B cell (primary cell): ENCODE results near the gene SLAMF9. TPM values are rescaled to one million over a fixed set of nuclear protein-coding genes. Genes with fewer than 3 reads are reported as not detected.

Experiments
- ATAC-seq: fragments of 200-7000 bp; cut with Tn5 transposase; one replicate; pipeline ENCODE4 v1.10.0; 2021; ENCODE audit warnings: low read depth, mild to moderate bottlenecking, moderate number of reproducible peaks, moderate library complexity
- CTCF ChIA-PET: fragments of 350-600 bp; sonication (Branson Sonifier 250); formaldehyde crosslinking; loops from one replicate; lab custom pipeline; 2021; ENCODE audit warnings: antibody characterized with exemption, inconsistent platforms; lab: Charles Lee
- POLR2A ChIA-PET: fragments of 350-600 bp; sonication (Branson Sonifier 250); formaldehyde crosslinking; loops from one replicate; lab custom pipeline; 2021; ENCODE audit warnings: antibody characterized with exemption; lab: Charles Lee
- DNase-seq: peaks from one replicate; pipeline ENCODE4 v3.0.0; 2013
- H2AFZ ChIP-seq: 2 replicates; pipeline ENCODE4 v1.6.1; 2012; ENCODE audit warnings: mild to moderate bottlenecking, low read depth, low read length; ENCODE audit not compliant: insufficient read depth, poor library complexity, severe bottlenecking
- H3K27ac ChIP-seq, 2 donors: 1 replicate in 1 of 2; 2 replicates in 1 of 2; pipeline ENCODE4 v1.5.1; 2012 to 2013; ENCODE audit warnings: low read length in 2 of 2, mild to moderate bottlenecking in 2 of 2, moderate library complexity in 1 of 2
- H3K27me3 ChIP-seq, 4 experiments: fragments of 200-600 bp in 1 of 4; sonication (generic) in 1 of 4; replicated peaks in 1 of 4; 1 replicate in 2 of 4; 2 replicates in 2 of 4; pipeline versions ENCODE4 v1.6.1 to v1.7.0; 2013 to 2016; ENCODE audit warnings: low read length in 3 of 4, mild to moderate bottlenecking in 2 of 4, mixed read lengths in 1 of 4, moderate library complexity in 1 of 4; ENCODE audit not compliant: insufficient read depth in 4 of 4, control insufficient read depth in 3 of 4; ENCODE audit errors: control extremely low read depth in 1 of 4
- H3K36me3 ChIP-seq, 2 experiments: replicated peaks in 1 of 2; 1 replicate in 1 of 2; 2 replicates in 1 of 2; pipeline versions ENCODE4 v1.6.1 to v1.7.1; 2013; ENCODE audit warnings: low read length in 1 of 2; ENCODE audit not compliant: insufficient read depth in 2 of 2, control insufficient read depth in 1 of 2; ENCODE audit errors: control extremely low read depth in 1 of 2, extremely low read depth in 1 of 2
- H3K4me1 ChIP-seq, 2 donors: fragments of 200-600 bp in 1 of 2; sonication (generic) in 1 of 2; 1 replicate in 1 of 2; 2 replicates in 1 of 2; pipeline versions ENCODE4 v1.5.1 to v1.6.1; 2013 to 2017; ENCODE audit warnings: low read length in 2 of 2; ENCODE audit not compliant: control insufficient read depth in 2 of 2, insufficient read depth in 2 of 2
- H3K4me2 ChIP-seq: replicated peaks from 2 replicates; pipeline ENCODE3; 2012; ENCODE audit warnings: mild to moderate bottlenecking, low read depth, low read length; ENCODE audit not compliant: poor library complexity, severe bottlenecking
- H3K4me3 ChIP-seq, 5 experiments: fragments of 200-600 bp in 1 of 5; sonication (generic) in 1 of 5; 1 replicate in 3 of 5; 2 replicates in 2 of 5; pipeline versions ENCODE4 v1.5.1 to v1.7.0; 2011 to 2016; ENCODE audit warnings: low read length in 4 of 5, mild to moderate bottlenecking in 4 of 5, low read depth in 2 of 5, control low read depth in 1 of 5, moderate library complexity in 1 of 5; ENCODE audit not compliant: insufficient read depth in 1 of 5; ENCODE audit errors: control extremely low read depth in 1 of 5, extremely low read depth in 1 of 5
- H3K79me2 ChIP-seq: fragments of 200-600 bp; sonication (generic); one replicate; pipeline ENCODE4 v1.6.0; 2016; ENCODE audit warnings: low read length; ENCODE audit not compliant: control insufficient read depth, insufficient read depth
- H3K9ac ChIP-seq: fragments of 200-600 bp; sonication (generic); 2 replicates; pipeline ENCODE4 v1.6.1; 2017; ENCODE audit warnings: mild to moderate bottlenecking, low read length, moderate library complexity
- H3K9me3 ChIP-seq, 3 donors: one replicate each; pipeline versions ENCODE4 v1.6.1 to v1.7.1; 2013; ENCODE audit warnings: low read length in 2 of 3; ENCODE audit not compliant: control insufficient read depth in 2 of 3, insufficient read depth in 1 of 3; ENCODE audit errors: control extremely low read depth in 1 of 3
- H4K20me1 ChIP-seq: 2 replicates; pipeline ENCODE4 v1.6.0; 2012; ENCODE audit warnings: mild to moderate bottlenecking, low read length; ENCODE audit not compliant: insufficient read depth, control insufficient read depth, poor library complexity, severe bottlenecking
- H3K27ac Mint-ChIP-seq: one replicate; pipeline ENCODE4 v1.8.0; 2021; ENCODE audit warnings: mixed read lengths
- H3K27me3 Mint-ChIP-seq: one replicate; pipeline ENCODE4 v1.8.0; 2021; ENCODE audit warnings: mixed read lengths
- H3K4me1 Mint-ChIP-seq: one replicate; pipeline ENCODE4 v1.8.0; 2021; ENCODE audit warnings: mixed read lengths
- H3K4me3 Mint-ChIP-seq: one replicate; pipeline ENCODE4 v1.8.0; 2021; ENCODE audit warnings: mixed read lengths
- H3K9me3 Mint-ChIP-seq: one replicate; pipeline ENCODE4 v1.8.0; 2022; ENCODE audit warnings: mixed read lengths; ENCODE audit not compliant: insufficient read depth
- EZH2 ChIP-seq: IDR thresholded peaks from 2 replicates; pipeline ENCODE4 v1.6.1; 2012; ENCODE audit warnings: borderline replicate concordance, low read depth, mild to moderate bottlenecking, moderate library complexity, low read length; ENCODE audit not compliant: insufficient read depth, poor library complexity, severe bottlenecking
- WGBS: methylation state at CpG from one replicate; pipeline ENCODE4 v1.1.5; 2013; ENCODE audit warnings: missing lambda C conversion rate; ENCODE audit not compliant: insufficient coverage; 5-methylcytosine and 5-hydroxymethylcytosine counted together
- intact Hi-C: fragments of 100-400 bp; cut with micrococcal nuclease; formaldehyde crosslinking; loops from one replicate; pipeline ENCODE4 v1.10.0; 2022
- polyA plus RNA-seq: library from polyadenylated mRNA; depleted of rRNA; stranded (reverse); fragments of >200 nt; gene quantifications from 2 replicates; pipeline ENCODE4 v1.2.3, GENCODE V29; 2012
- total RNA-seq, 2 donors: library from RNA; stranded (reverse); fragments of 120-200 nt in 1 of 2; gene quantifications; 1 replicate in 1 of 2; 2 replicates in 1 of 2; pipeline versions ENCODE4 v1.2.3 to v1.2.4, GENCODE V29; 2013 to 2022
- TF ChIP-seq, protein P1 (sequence below): fragments of 200-600 bp; IDR thresholded peaks from one replicate; pipeline ENCODE4 v1.8.0; 2022; ENCODE audit warnings: antibody characterized with exemption, mild to moderate bottlenecking

SLAMF9 gene
- total and polyA plus RNA-seq, 2 donors (not counting 1 experiment from before 2014, with no cell fraction given) = not detected

DNA sequence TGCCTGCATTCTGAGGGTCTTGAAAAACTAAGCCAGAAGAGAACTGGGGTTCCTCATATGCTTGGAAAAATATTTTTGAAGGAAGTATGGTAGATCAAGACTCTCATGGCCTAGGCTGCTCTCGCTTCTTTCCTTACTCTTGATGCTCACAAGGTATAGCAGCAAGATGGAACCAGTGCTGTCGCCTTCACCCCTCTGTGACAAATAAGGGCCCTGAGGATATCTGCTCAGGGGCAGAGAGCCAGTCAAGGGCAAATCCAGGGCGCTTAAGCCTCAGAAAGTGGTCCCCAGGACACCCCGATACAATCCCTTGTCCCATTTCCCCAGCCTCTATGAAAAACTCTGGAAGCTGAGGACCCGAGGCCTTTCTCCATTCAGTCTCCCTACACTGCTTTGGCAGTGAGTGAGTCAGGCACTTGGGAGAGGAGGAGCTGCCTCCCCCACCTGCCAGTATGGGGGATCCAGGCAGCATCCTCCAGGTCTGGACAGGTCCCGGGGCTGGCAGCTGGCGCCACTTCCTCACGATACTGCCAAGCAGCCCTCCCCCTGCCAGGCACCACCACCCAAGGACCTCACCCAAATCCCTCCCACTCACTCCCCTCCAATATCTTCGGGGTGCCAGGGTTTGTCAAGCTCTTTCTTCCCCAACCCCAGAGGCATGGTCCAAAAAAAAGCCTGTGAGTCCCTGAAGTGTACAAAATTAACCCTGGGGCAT, 10.0 kb downstream of the SLAMF9 start:
- H2AFZ ChIP-seq = no peak overlapping the region
- ChIA-PET CTCF (interaction anchor here (1.1 to 4.5 kb wide), 4 partner anchors 53 to 144 kb away, joined by 3 to 34 read pairs (median 8); partner anchors contain the start of gene FCRL6), POLR2A (no interaction called here)
- H3K4me3 ChIP-seq = no peak overlapping the region
- DNase-seq (no peak), ATAC-seq (no peak)
- intact Hi-C loops = no loop called here
- H3K4me3 Mint-ChIP-seq = no peak overlapping the region
- no peaks in the 10 kb centered on the region for H3K79me2 ChIP-seq
- H3K4me2 ChIP-seq = no peak overlapping the region
- no peaks in the 10 kb centered on the region for H3K9me3 ChIP-seq
- no peaks in the 10 kb centered on the region for H3K9me3 Mint-ChIP-seq
- H3K4me1 Mint-ChIP-seq = peaks cover 26% of the 10 kb centered on the region
- 65% methylated on average over 6 of the region's 9 CpGs for WGBS
- TF ChIP-seq EZH2 = no peak
- TF ChIP-seq, protein P1, sequence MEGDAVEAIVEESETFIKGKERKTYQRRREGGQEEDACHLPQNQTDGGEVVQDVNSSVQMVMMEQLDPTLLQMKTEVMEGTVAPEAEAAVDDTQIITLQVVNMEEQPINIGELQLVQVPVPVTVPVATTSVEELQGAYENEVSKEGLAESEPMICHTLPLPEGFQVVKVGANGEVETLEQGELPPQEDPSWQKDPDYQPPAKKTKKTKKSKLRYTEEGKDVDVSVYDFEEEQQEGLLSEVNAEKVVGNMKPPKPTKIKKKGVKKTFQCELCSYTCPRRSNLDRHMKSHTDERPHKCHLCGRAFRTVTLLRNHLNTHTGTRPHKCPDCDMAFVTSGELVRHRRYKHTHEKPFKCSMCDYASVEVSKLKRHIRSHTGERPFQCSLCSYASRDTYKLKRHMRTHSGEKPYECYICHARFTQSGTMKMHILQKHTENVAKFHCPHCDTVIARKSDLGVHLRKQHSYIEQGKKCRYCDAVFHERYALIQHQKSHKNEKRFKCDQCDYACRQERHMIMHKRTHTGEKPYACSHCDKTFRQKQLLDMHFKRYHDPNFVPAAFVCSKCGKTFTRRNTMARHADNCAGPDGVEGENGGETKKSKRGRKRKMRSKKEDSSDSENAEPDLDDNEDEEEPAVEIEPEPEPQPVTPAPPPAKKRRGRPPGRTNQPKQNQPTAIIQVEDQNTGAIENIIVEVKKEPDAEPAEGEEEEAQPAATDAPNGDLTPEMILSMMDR = no peak
- H4K20me1 ChIP-seq = no peaks in the 10 kb centered on the region
- H3K27me3 ChIP-seq = peaks cover 0 to 34% (median 18%) of the 10 kb centered on the region in 4 experiments
- no peak overlapping the region for H3K27ac Mint-ChIP-seq
- H3K27me3 Mint-ChIP-seq = peaks cover 36% of the 10 kb centered on the region
- H3K36me3 ChIP-seq = no peaks in the 10 kb centered on the region
- H3K9ac ChIP-seq = no peak overlapping the region
- no peak overlapping the region for H3K27ac ChIP-seq
- H3K4me1 ChIP-seq = peaks cover 21 to 22% of the 10 kb centered on the region in 2 donors

GRCh38 chr1:159943278-159943640, 10.8 kb downstream of the SLAMF9 start:
- H3K9ac ChIP-seq = no peak overlapping the region
- H3K9me3 Mint-ChIP-seq = no peaks in the 10 kb centered on the region
- 95% methylated on average over 5 of the region's 5 CpGs for WGBS
- peaks cover 34% of the 10 kb centered on the region for H3K4me1 Mint-ChIP-seq
- no peak overlapping the region for H3K27ac ChIP-seq
- no peak overlapping the region for H3K4me3 Mint-ChIP-seq
- ATAC-seq (no peak), DNase-seq (no peak)
- no peak overlapping the region for H3K27ac Mint-ChIP-seq
- H3K4me1 ChIP-seq = peaks cover 28 to 29% of the 10 kb centered on the region in 2 donors
- no peaks in the 10 kb centered on the region for H4K20me1 ChIP-seq
- intact Hi-C loops = no loop called here
- no peak overlapping the region for H2AFZ ChIP-seq
- H3K27me3 Mint-ChIP-seq = peaks cover 36% of the 10 kb centered on the region
- no peak overlapping the region for H3K4me3 ChIP-seq
- POLR2A ChIA-PET = no interaction called here
- H3K36me3 ChIP-seq = no peaks in the 10 kb centered on the region
- CTCF ChIA-PET = interaction anchor here (1.4 to 4.5 kb wide), 2 partner anchors 52 to 143 kb away, joined by 4 to 34 read pairs; partner anchors contain the start of gene FCRL6
- peaks cover 0 to 34% (median 18%) of the 10 kb centered on the region in 4 experiments for H3K27me3 ChIP-seq
- TF ChIP-seq, protein P1 = no peak
- TF ChIP-seq EZH2 = no peak
- H3K9me3 ChIP-seq = no peaks in the 10 kb centered on the region
- H3K4me2 ChIP-seq = no peak overlapping the region
- no peaks in the 10 kb centered on the region for H3K79me2 ChIP-seq
